A549 (cell line): Measurements from ENCODE around the gene MAOB. TPM values are rescaled to one million over a fixed set of nuclear protein-coding genes. Genes with fewer than 3 reads are reported as not detected.
A peak's percentile ranks its signal among the peaks of the same experiment; 100 is the strongest.

ENCODE experiments used
- ATAC-seq, 2 experiments: fragments of 200-7000 bp in 1 of 2; fragments of >200 bp in 1 of 2; cut with Nextera tagmentation in 1 of 2; cut with Tn5 transposase in 1 of 2; 3 replicates each; pipeline versions ENCODE4 v1.8.0 to v1.9.1; 2018 to 2020; ENCODE audit warnings: mild to moderate bottlenecking in 1 of 2, moderate library complexity in 1 of 2
- CTCF ChIA-PET: fragments of 300-600 bp; sonication (Branson Sonifier 250); formaldehyde crosslinking; extraction: SDS; loops from one replicate; lab custom pipeline; 2021; ENCODE audit warnings: antibody characterized with exemption, inconsistent platforms; lab: Yijun Ruan, JAX
- POLR2A ChIA-PET: fragments of 350-600 bp; formaldehyde crosslinking; extraction: SDS; loops from one replicate; lab custom pipeline; 2021; ENCODE audit warnings: antibody characterized with exemption, inconsistent platforms; lab: Yijun Ruan, JAX
- DNase-seq, 2 experiments: peaks; one replicate each; pipeline versions ENCODE4 v3.0.0 to v3.0.0-alpha.2; 2011 to 2016; ENCODE audit warnings: low read depth in 1 of 2, low spot score in 1 of 2
- FAIRE-seq: peaks from 2 replicates; lab custom pipeline; 2011; peaks lifted over from hg19 to GRCh38; lab: Jason Lieb, UNC
- H3K27ac ChIP-seq, 2 experiments: fragments of >200 bp; sonication (Bioruptor Twin); formaldehyde crosslinking; 3 replicates each; pipeline ENCODE4 v1.5.1; 2016 to 2017
- H3K4me1 ChIP-seq: fragments of >200 bp; sonication (Bioruptor Twin); formaldehyde crosslinking; 3 replicates; pipeline ENCODE4 v1.6.1; 2016
- H3K4me2 ChIP-seq: fragments of >200 bp; sonication (Bioruptor Twin); formaldehyde crosslinking; 3 replicates; pipeline ENCODE4 v1.6.1; 2016
- H3K4me3 ChIP-seq: fragments of >200 bp; sonication (Bioruptor Twin); formaldehyde crosslinking; 3 replicates; pipeline ENCODE4 v1.5.1; 2016
- H3K9me3 ChIP-seq: fragments of >200 bp; sonication (Bioruptor Twin); formaldehyde crosslinking; 3 replicates; pipeline ENCODE4 v1.6.1; 2016
- ATOH8 ChIP-seq: fragments of 250-450 bp; sonication (Bioruptor Pico); IDR thresholded peaks from 2 replicates; pipeline ENCODE4 v1.5.0; 2020; ENCODE audit warnings: low read depth, mild to moderate bottlenecking, moderate library complexity
- CBX2 ChIP-seq: fragments of 200-600 bp; sonication (generic); IDR thresholded peaks from 2 replicates; pipeline ENCODE4 v1.6.1; 2016; ENCODE audit warnings: low read depth, mild to moderate bottlenecking, borderline replicate concordance
- CEBPB ChIP-seq, 2 experiments: fragments of >200 bp in 1 of 2; sonication (Bioruptor Twin) in 1 of 2; formaldehyde crosslinking in 1 of 2; IDR thresholded peaks; 2 replicates each; pipeline ENCODE4 v1.6.1; 2012 to 2016
- CTCF ChIP-seq: fragments of >200 bp; sonication (Bioruptor Twin); formaldehyde crosslinking; IDR thresholded peaks from 3 replicates; pipeline ENCODE4 v1.5.1; 2016
- EHF ChIP-seq: fragments of 250-450 bp; sonication (Bioruptor Pico); IDR thresholded peaks from 2 replicates; pipeline ENCODE4 v1.5.0; 2020; ENCODE audit warnings: mild to moderate bottlenecking
- ESRRA ChIP-seq: fragments of 150-350 bp; IDR thresholded peaks from 2 replicates; pipeline ENCODE4 v1.6.1; 2014; ENCODE audit warnings: mild to moderate bottlenecking, low read length, borderline replicate concordance
- FOSB ChIP-seq: fragments of 250-450 bp; sonication (Bioruptor Pico); IDR thresholded peaks from 2 replicates; pipeline ENCODE4 v1.5.0; 2020; ENCODE audit warnings: mild to moderate bottlenecking, moderate library complexity
- HOXB13 ChIP-seq: fragments of 250-450 bp; sonication (Bioruptor Pico); IDR thresholded peaks from 2 replicates; pipeline ENCODE4 v1.5.0; 2020; ENCODE audit warnings: low read depth, mild to moderate bottlenecking, moderate library complexity
- HOXB5 ChIP-seq: fragments of 250-450 bp; sonication (Bioruptor Pico); IDR thresholded peaks from 2 replicates; pipeline ENCODE4 v1.5.0; 2020; ENCODE audit warnings: mild to moderate bottlenecking, moderate library complexity
- JUN ChIP-seq, 2 experiments: fragments of >200 bp; sonication (Bioruptor Twin); formaldehyde crosslinking; IDR thresholded peaks; 2 replicates in 1 of 2; 3 replicates in 1 of 2; pipeline ENCODE4 v1.6.1; 2016 to 2017
- JUNB ChIP-seq: fragments of >200 bp; sonication (Bioruptor Twin); formaldehyde crosslinking; IDR thresholded peaks from 2 replicates; pipeline ENCODE4 v1.6.1; 2016
- KDM1A ChIP-seq: fragments of 200-600 bp; sonication (generic); IDR thresholded peaks from 2 replicates; pipeline ENCODE4 v1.6.1; 2016; ENCODE audit warnings: low read depth, mild to moderate bottlenecking
- MAFK ChIP-seq: fragments of 450-650 bp; IDR thresholded peaks from 2 replicates; pipeline ENCODE4 v1.6.1; 2014; ENCODE audit not compliant: partially characterized antibody
- MAX ChIP-seq: IDR thresholded peaks from 2 replicates; pipeline ENCODE4 v1.6.1; 2012
- NPAS2 ChIP-seq: fragments of 250-450 bp; sonication (Bioruptor Pico); IDR thresholded peaks from 2 replicates; pipeline ENCODE4 v1.8.0; 2022; ENCODE audit warnings: mild to moderate bottlenecking, moderate library complexity, borderline replicate concordance
- NR3C1 ChIP-seq: fragments of >200 bp; sonication (Bioruptor Twin); formaldehyde crosslinking; IDR thresholded peaks from 3 replicates; pipeline ENCODE4 v1.6.1; 2017
- PBX3 ChIP-seq: IDR thresholded peaks from 2 replicates; pipeline ENCODE4 v1.6.1; 2012
- POLR2AphosphoS2 ChIP-seq: conservative IDR thresholded peaks from 2 replicates; pipeline ENCODE4 v1.6.1; 2012; ENCODE audit warnings: low read length, improper control_type of control experiment, inconsistent platforms
- RAD21 ChIP-seq, 2 experiments: fragments of >200 bp in 1 of 2; sonication (Bioruptor Twin) in 1 of 2; formaldehyde crosslinking in 1 of 2; IDR thresholded peaks in 1 of 2; conservative IDR thresholded peaks in 1 of 2; 2 replicates in 1 of 2; 3 replicates in 1 of 2; pipeline ENCODE4 v1.6.1; 2012 to 2018; ENCODE audit warnings: inconsistent platforms in 1 of 2
- RARB ChIP-seq: fragments of 250-450 bp; sonication (Bioruptor Pico); IDR thresholded peaks from 2 replicates; pipeline ENCODE4 v1.8.0; 2021; ENCODE audit warnings: mild to moderate bottlenecking, moderate library complexity
- REST ChIP-seq: fragments of 200-600 bp; sonication (generic); IDR thresholded peaks from 2 replicates; pipeline ENCODE4 v1.6.1; 2016; ENCODE audit warnings: antibody characterized with exemption, mild to moderate bottlenecking, moderate library complexity
- RFX5 ChIP-seq: fragments of 450-650 bp; IDR thresholded peaks from 2 replicates; pipeline ENCODE4 v1.7.1; 2014; ENCODE audit warnings: antibody characterized with exemption, mild to moderate bottlenecking, moderate library complexity
- SREBF2 ChIP-seq: fragments of 450-650 bp; IDR thresholded peaks from 2 replicates; pipeline ENCODE4 v1.6.1; 2014; ENCODE audit warnings: mild to moderate bottlenecking, moderate library complexity
- ZC3H11A ChIP-seq: fragments of 450-650 bp; IDR thresholded peaks from 2 replicates; pipeline ENCODE4 v1.6.1; 2014; ENCODE audit warnings: antibody characterized with exemption, mild to moderate bottlenecking
- ZNF302 ChIP-seq: fragments of 250-450 bp; sonication (Bioruptor Pico); IDR thresholded peaks from 2 replicates; pipeline ENCODE4 v1.9.0; 2021; ENCODE audit warnings: inconsistent platforms, mild to moderate bottlenecking, moderate library complexity
- ZSCAN20 ChIP-seq: fragments of 250-450 bp; sonication (Bioruptor Pico); IDR thresholded peaks from 2 replicates; pipeline ENCODE4 v1.8.0; 2022; ENCODE audit warnings: mild to moderate bottlenecking, moderate library complexity
- polyA plus RNA-seq, 4 experiments: library from polyadenylated mRNA; depleted of rRNA in 3 of 4; stranded (reverse); fragments of >200 nt; fragmentation: RNase III in 1 of 4; extraction: RNeasy Plus Mini Kit Qiagen cat#74134 plus additional on column Dnase treatment in 1 of 4; gene quantifications; 2 replicates in 3 of 4; 3 replicates in 1 of 4; pipeline ENCODE4 v1.2.3, GENCODE V29; 2011 to 2017

The MAOB gene
- polyA plus RNA-seq, 2 of the 4 experiments (the other 2 are of a cell fraction): 0.05 to 0.35 TPM

GRCh38 chrX:43809463-43809862 lies 72.8 kb downstream of the MAOB start:
- no peak for DNase-seq
- no peak for ATAC-seq
- CTCF ChIA-PET: no interaction called here
- no peak overlapping the region for H3K27ac ChIP-seq
- peak; percentile 63 for FAIRE-seq
- no peak overlapping the region for H3K4me2 ChIP-seq
- POLR2A ChIA-PET: no interaction called here
- H3K4me3 ChIP-seq: no peak overlapping the region
- no peak for TF ChIP-seq EHF
- no peak for TF ChIP-seq NR3C1
- TF ChIP-seq HOXB5: no peak
- no peak for TF ChIP-seq ZSCAN20
- TF ChIP-seq SREBF2: no peak
- TF ChIP-seq JUNB: no peak
- TF ChIP-seq CEBPB (IDR thresholded peaks at IDR 0.05): no peak
- no peak for TF ChIP-seq MAFK
- TF ChIP-seq MAX: no peak
- TF ChIP-seq ZC3H11A: no peak
- no peak for TF ChIP-seq JUN (IDR thresholded peaks at IDR 0.05)
- TF ChIP-seq RFX5: no peak
- no peak for TF ChIP-seq CBX2
- H3K9me3 ChIP-seq: no peaks in the 10 kb centered on the region
- H3K4me1 ChIP-seq: no peaks in the 10 kb centered on the region

GRCh38 chrX:43808231-43808630 lies 74.0 kb downstream of the MAOB start:
- ATAC-seq: no peak
- CTCF ChIA-PET: no interaction called here
- FAIRE-seq: no peak

More at GRCh38 chrX:43808231-43808630, 74.0 kb downstream of the MAOB start:
- H3K9me3 ChIP-seq: no peaks in the 10 kb centered on the region
- H3K27ac ChIP-seq: no peak overlapping the region
- DNase-seq: no peak
- TF ChIP-seq RFX5 (no peak), CBX2 (no peak), ZSCAN20 (no peak), ESRRA (no peak), HOXB13 (CRISPR knock-in tag) (no peak), NPAS2 (CRISPR knock-in tag) (no peak), RARB (CRISPR knock-in tag) (no peak), ZNF302 (CRISPR knock-in tag) (no peak), FOSB (CRISPR knock-in tag) (no peak), PBX3 (no peak), POLR2AphosphoS2 (no peak), KDM1A (no peak), ATOH8 (CRISPR knock-in tag) (no peak), CTCF (no peak), REST (no peak), RAD21 (conservative IDR thresholded peaks at IDR 0.05 in 1 of 2, IDR thresholded peaks at IDR 0.05 in 1 of 2) (no peak), MAX (no peak)
- POLR2A ChIA-PET: no interaction called here
- no peaks in the 10 kb centered on the region for H3K4me1 ChIP-seq
- no peak overlapping the region for H3K4me2 ChIP-seq
- H3K4me3 ChIP-seq: no peak overlapping the region
